Breast epithelium (tissue), 3 donors: Measurements from ENCODE around the gene CLDN4.

Experiments
- POLR2AphosphoS5 ChIP-seq, 3 donors: sonication (generic); formaldehyde crosslinking; IDR thresholded peaks; one replicate each; pipeline ENCODE4 v1.6.1; 2017; ENCODE audit warnings: antibody characterized with exemption in 3 of 3
- TF ChIP-seq, protein P1 (sequence below), 3 donors: fragments of 450-650 bp; IDR thresholded peaks; one replicate each; pipeline ENCODE4 v1.5.1; 2016 to 2017; ENCODE audit warnings: antibody characterized with exemption in 3 of 3, mild to moderate bottlenecking in 3 of 3, moderate library complexity in 3 of 3

DNA sequence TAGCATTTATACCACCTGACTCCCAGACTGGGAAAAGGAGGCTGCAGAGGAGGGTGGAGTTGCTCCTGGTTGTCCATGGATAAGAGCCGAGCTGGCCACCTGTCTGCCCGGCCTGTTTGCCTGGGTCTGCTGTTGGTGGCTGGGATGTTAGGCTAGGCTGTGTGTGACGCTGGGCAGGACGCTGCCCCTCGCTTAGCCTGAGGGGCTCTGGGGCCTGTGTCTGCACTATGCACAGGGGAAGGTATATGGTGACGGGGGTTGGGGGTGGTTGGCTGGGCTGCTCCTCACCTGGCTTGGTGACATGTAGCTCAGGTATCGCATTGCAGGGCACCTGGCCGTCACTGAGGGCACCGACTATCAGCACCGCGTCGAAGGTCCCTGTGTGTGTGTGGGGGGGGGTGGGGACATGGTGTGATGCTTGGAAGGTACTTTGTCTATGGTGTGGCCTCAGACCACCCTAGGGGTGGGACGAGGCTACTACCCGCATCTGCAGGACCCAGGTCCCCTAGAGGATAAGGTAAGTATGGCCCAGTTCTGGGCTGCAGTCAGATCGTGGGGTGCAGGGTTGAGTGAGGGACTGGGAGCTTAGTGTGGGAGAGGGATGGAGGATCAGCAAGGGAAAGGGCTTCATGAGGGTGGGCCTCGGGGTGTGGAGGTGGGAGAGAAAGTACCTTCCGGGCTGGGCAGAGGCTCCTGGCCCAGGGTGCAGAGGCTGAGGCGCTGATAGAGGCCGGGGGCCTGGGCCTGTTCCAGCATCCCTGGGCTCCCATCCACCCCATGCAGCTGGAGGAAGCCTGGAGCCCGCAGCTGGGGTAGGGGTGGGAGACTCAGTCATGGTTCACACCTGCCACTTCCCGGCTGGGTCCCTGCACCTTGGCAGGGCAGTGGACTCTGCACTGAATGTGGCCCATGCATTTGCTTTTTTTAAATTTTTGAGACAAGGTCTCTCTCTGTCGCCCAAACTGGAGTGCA lies 9.2 kb downstream of the CLDN4 start:
- no peak for TF ChIP-seq POLR2AphosphoS5 (IDR thresholded peaks at IDR 0.05)
- TF ChIP-seq, protein P1, sequence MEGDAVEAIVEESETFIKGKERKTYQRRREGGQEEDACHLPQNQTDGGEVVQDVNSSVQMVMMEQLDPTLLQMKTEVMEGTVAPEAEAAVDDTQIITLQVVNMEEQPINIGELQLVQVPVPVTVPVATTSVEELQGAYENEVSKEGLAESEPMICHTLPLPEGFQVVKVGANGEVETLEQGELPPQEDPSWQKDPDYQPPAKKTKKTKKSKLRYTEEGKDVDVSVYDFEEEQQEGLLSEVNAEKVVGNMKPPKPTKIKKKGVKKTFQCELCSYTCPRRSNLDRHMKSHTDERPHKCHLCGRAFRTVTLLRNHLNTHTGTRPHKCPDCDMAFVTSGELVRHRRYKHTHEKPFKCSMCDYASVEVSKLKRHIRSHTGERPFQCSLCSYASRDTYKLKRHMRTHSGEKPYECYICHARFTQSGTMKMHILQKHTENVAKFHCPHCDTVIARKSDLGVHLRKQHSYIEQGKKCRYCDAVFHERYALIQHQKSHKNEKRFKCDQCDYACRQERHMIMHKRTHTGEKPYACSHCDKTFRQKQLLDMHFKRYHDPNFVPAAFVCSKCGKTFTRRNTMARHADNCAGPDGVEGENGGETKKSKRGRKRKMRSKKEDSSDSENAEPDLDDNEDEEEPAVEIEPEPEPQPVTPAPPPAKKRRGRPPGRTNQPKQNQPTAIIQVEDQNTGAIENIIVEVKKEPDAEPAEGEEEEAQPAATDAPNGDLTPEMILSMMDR (IDR thresholded peaks at IDR 0.05), result no peak
